Articular chondrocyte of knee joint (primary cell): ENCODE data around the gene PUDP. TPM values are rescaled to one million over a fixed set of nuclear protein-coding genes. Genes with fewer than 3 reads are reported as not detected.

Experiments used
- small RNA-seq: library from RNA; depleted of rRNA; stranded (forward); fragments of <200 nt; gene quantifications from one replicate; pipeline ENCODE3, GENCODE V24; 2012
- total RNA-seq: library from RNA; depleted of rRNA; stranded (reverse); fragments of >200 nt; gene quantifications from 2 replicates; pipeline ENCODE4 v1.2.3, GENCODE V29; 2012

PUDP gene
- 9.5 and 18.5 TPM in 2 replicates for total RNA-seq

GRCh38 chrX:7147978-7148854 is at the start of gene PUDP:
TSS of gene PUDP (minus strand) at chrX:7148153. CDS start at chrX:7148113, 40 bp downstream.

DNA sequence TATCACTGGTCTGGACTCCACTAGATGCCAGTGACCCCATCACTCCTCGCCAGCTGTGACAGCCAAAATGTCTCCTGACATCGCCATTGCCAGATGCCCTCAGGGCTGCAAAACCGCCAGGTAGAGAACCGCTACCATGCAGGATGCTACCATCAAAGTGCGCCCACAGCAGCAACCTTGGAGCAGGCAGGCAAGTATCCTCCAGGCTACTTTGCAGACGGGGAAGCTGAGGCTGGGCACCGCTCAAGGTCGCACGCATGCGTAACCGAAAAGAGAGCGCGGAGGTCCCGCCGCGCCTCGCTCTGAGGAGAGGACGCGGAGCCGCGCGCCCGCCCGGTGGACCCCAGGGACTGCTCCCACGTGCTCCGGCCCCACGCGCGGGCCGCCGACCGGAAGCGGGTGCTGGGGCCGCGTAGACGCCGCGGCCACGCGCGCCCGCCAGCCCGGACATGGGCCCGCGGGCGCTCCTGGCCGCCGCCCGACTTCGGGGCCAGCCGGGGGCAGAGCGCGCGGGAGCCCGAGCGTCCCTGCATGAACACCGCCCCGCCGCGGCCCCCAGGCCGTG is 458 bp downstream of the PUDP start, which contains the start of gene STS:
Gene STS (plus strand): TSS at position 300 of the 565 bp plus-strand sequence. CDS start 105,488 bp downstream, outside the sequence.

Small RNA genes lying within 50 kb of the gene (small RNA-seq; reads per million reads assigned to genes)
- gene MIR4767 = not detected

Other genes starting within 250 kb of the PUDP start
- 58.1 and 58.8 TPM in 2 replicates for gene STS, start 441 bp downstream of the PUDP start, total RNA-seq